ENCODE measurements around the gene RFX8.

GRCh38 chr2:101382442-101382841, 92.5 kb downstream of the RFX8 start:
- TF ChIP-seq CTCF (IDR thresholded peaks at IDR 0.05; ENCODE audit: extremely low read depth in 1 of 2, insufficient read depth in 1 of 2, low read depth in 1 of 2, low read length in 2 of 2) (no peak), POLR2A (IDR thresholded peaks at IDR 0.05; ENCODE audit: low read depth, low read length) (no peak), POLR2AphosphoS5 (IDR thresholded peaks at IDR 0.05; ENCODE audit: insufficient read depth, low read depth, low read length) (no peak), JUN (IDR thresholded peaks at IDR 0.05; ENCODE audit: borderline replicate concordance, insufficient read depth, insufficient read length, low read depth) (peak; percentile 49)
- TF ChIP-seq, protein P1, sequence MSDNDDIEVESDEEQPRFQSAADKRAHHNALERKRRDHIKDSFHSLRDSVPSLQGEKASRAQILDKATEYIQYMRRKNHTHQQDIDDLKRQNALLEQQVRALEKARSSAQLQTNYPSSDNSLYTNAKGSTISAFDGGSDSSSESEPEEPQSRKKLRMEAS (IDR thresholded peaks at IDR 0.05; ENCODE audit: insufficient read depth, insufficient read length): no peak

Data from endothelial cell of umbilical vein (primary cell).